SK-N-SH treated with all-trans-retinoic acid at 6 μM for 48 hours (cell line): ENCODE measurements around the gene DOCK4.

Source experiments
- OSR1 ChIP-seq: fragments of 250-450 bp; sonication (Bioruptor Pico); IDR thresholded peaks from 2 replicates; pipeline ENCODE4 v1.8.0; 2022; ENCODE audit warnings: moderate library complexity, mild to moderate bottlenecking, inconsistent platforms
- TCF4 ChIP-seq: fragments of 250-450 bp; sonication (Bioruptor Pico); IDR thresholded peaks from 2 replicates; pipeline ENCODE4 v1.8.0; 2021; ENCODE audit warnings: mild to moderate bottlenecking, moderate library complexity, borderline replicate concordance

GRCh38 chr7:112059675-112060074, 146.5 kb downstream of the DOCK4 start:
- TF ChIP-seq TCF4 (CRISPR knock-in tag), result no peak
- no peak for TF ChIP-seq OSR1 (CRISPR knock-in tag)
